Keratinocyte (primary cell): Measurements from ENCODE around the gene EXOC6B.

Experiments
- EZH2 ChIP-seq: IDR thresholded peaks from one replicate; pipeline ENCODE4 v1.6.1; 2012; ENCODE audit warnings: inconsistent platforms, mild to moderate bottlenecking, low read length, moderate library complexity
- TF ChIP-seq, protein P1 (sequence below), 3 experiments: IDR thresholded peaks in 1 of 3; conservative IDR thresholded peaks in 1 of 3; optimal IDR thresholded peaks in 1 of 3; 2 replicates in 2 of 3; 3 replicates in 1 of 3; pipeline versions ENCODE3 to v1.5.1; 2011; ENCODE audit warnings: low read length in 3 of 3, mild to moderate bottlenecking in 3 of 3, moderate library complexity in 2 of 3, control low read depth in 1 of 3, inconsistent platforms in 1 of 3; ENCODE audit not compliant: insufficient read depth in 2 of 3; ENCODE audit errors: extremely low read depth in 1 of 3

DNA sequence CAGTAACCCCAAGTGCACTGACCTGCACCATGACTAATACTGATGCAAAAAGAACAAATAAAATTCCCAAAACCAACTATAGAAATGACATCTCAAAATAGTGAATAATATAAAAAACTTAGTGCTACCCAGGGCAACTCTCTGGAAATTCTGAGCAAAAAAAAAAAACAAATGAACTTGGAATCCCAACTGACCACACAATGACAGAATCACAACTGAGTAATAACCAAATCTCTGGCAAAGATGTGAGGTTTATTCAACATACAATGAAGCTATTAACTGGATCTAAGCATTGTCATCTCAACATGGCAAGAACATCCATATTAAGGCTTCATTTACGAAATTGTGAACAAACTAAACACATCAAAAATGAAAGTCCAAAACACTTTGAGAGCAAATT lies 22.7 kb downstream of the EXOC6B start:
- TF ChIP-seq, protein P1, sequence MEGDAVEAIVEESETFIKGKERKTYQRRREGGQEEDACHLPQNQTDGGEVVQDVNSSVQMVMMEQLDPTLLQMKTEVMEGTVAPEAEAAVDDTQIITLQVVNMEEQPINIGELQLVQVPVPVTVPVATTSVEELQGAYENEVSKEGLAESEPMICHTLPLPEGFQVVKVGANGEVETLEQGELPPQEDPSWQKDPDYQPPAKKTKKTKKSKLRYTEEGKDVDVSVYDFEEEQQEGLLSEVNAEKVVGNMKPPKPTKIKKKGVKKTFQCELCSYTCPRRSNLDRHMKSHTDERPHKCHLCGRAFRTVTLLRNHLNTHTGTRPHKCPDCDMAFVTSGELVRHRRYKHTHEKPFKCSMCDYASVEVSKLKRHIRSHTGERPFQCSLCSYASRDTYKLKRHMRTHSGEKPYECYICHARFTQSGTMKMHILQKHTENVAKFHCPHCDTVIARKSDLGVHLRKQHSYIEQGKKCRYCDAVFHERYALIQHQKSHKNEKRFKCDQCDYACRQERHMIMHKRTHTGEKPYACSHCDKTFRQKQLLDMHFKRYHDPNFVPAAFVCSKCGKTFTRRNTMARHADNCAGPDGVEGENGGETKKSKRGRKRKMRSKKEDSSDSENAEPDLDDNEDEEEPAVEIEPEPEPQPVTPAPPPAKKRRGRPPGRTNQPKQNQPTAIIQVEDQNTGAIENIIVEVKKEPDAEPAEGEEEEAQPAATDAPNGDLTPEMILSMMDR (optimal IDR thresholded peaks at IDR 0.05 in 1 of 3, IDR thresholded peaks at IDR 0.05 in 1 of 3, conservative IDR thresholded peaks at IDR 0.05 in 1 of 3; ENCODE audit: extremely low read depth in 1 of 3, insufficient read depth in 2 of 3, low read length in 3 of 3) = no peak
- TF ChIP-seq EZH2 = no peak
